Hepatocyte (in vitro differentiated cells): Measurements from ENCODE around the gene ZMYND12.

ENCODE experiments used
- EZH2 ChIP-seq: fragments of 200-600 bp; sonication (generic); IDR thresholded peaks from 2 replicates; pipeline ENCODE4 v1.6.1; 2016; ENCODE audit warnings: antibody characterized with exemption, mild to moderate bottlenecking, borderline replicate concordance
- EZH2phosphoT487 ChIP-seq: fragments of 200-600 bp; sonication (generic); IDR thresholded peaks from one replicate; pipeline ENCODE4 v1.6.1; 2018; ENCODE audit warnings: antibody characterized with exemption, mild to moderate bottlenecking, low read depth, moderate library complexity; ENCODE audit not compliant: unreplicated experiment, severe bottlenecking

- TF ChIP-seq EZH2phosphoT487 (no peak), EZH2 (no peak)
Measured at GRCh38 chr1:42504535-42505128, 48.8 kb upstream of the ZMYND12 start.
